ENCODE results near the gene PHLDA2. TPM values are rescaled to one million over a fixed set of nuclear protein-coding genes. Genes with fewer than 3 reads are reported as not detected.
A peak's percentile ranks its signal among the peaks of the same experiment; 100 is the strongest.

Gene PHLDA2
- total and polyA plus RNA-seq, 4 donors: 0.60 to 49.2 (median 23.0) TPM

DNA sequence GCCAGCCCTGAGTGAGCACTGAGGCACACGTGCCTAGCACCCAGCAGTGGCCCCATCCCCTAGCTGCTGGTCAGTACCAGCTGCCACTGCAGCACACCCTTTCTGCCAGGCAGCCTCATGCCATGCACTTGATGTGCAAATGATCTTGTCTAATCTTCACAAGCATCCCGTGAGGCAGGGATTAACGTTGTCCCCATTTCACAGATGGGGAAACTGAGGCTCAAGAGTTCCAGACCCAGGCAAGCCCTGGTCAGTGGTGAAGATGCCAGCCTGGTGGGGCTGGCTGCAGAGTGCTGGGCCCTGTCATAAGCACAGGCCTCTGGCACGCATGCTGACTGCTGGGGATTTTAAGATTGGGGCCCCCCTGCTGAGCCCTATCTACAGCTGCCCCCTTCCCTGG, 35.3 kb downstream of the PHLDA2 start:
- 88 to 92% methylated on average over 4 of the region's 4 CpGs for WGBS, 2 donors
- ATAC-seq (ENCODE audit: insufficient read depth, low FRiP score): no peak
- Histone ChIP-seq H3K9me3 (ENCODE audit: control insufficient read depth in 4 of 4, insufficient read depth in 3 of 4, low read length in 3 of 4) (no peaks in the 10 kb centered on the region), H3K4me1 (ENCODE audit: control insufficient read depth in 5 of 5, insufficient read depth in 5 of 5, low read length in 5 of 5) (peaks cover 0 to 23% (median 17%) of the 10 kb centered on the region in 5 donors), H3K27ac (ENCODE audit: low read depth in 1 of 2, low read length in 1 of 2) (no peak overlapping the region), H3K36me3 (ENCODE audit: control insufficient read depth in 4 of 4, insufficient read depth in 4 of 4, low read length in 4 of 4) (no peaks in the 10 kb centered on the region), H3K4me3 (no peak overlapping the region), H3K9ac (ENCODE audit: insufficient read depth in 1 of 2, low read length in 2 of 2) (no peak overlapping the region), H3K27me3 (ENCODE audit: control insufficient read depth in 3 of 3, insufficient read depth in 3 of 3, low read length in 2 of 3) (no peaks in the 10 kb centered on the region)
- no peak for DNase-seq
- TF ChIP-seq, protein P1, sequence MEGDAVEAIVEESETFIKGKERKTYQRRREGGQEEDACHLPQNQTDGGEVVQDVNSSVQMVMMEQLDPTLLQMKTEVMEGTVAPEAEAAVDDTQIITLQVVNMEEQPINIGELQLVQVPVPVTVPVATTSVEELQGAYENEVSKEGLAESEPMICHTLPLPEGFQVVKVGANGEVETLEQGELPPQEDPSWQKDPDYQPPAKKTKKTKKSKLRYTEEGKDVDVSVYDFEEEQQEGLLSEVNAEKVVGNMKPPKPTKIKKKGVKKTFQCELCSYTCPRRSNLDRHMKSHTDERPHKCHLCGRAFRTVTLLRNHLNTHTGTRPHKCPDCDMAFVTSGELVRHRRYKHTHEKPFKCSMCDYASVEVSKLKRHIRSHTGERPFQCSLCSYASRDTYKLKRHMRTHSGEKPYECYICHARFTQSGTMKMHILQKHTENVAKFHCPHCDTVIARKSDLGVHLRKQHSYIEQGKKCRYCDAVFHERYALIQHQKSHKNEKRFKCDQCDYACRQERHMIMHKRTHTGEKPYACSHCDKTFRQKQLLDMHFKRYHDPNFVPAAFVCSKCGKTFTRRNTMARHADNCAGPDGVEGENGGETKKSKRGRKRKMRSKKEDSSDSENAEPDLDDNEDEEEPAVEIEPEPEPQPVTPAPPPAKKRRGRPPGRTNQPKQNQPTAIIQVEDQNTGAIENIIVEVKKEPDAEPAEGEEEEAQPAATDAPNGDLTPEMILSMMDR (IDR thresholded peaks at IDR 0.05; ENCODE audit: control extremely low read depth, extremely low read depth): no peak

DNA sequence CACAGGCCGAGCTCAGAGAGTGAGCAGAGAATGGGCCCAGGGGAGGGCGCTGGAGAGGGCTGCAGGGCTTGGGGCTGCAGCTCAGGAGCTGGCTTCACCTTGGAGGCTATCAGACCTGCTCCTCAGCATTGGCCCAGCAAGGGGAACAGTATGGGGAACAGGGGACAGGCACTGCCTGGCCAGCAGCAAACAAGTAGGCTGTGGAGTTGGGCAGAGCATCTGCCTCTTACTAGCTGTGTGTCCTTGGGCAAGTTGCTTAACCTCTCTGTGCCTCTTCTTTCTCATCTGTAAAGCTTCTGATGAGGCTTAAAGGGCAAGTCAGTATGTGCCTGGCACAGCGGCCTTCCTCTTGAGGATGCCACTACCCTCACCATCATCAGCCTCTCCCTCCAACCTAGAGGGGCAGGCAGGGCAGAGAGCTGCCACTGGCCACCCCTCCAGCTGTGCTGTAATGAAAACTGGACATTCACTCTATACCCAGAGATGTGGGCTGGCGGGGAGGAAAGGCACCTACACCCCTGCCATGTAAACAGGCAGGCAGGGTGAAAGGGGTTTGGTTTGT, 36.2 kb downstream of the PHLDA2 start:
- 54 to 56% methylated on average over 4 of the region's 4 CpGs for WGBS, 2 donors
- peak overlapping the region in 1 of 2 donors; percentile 47 for H3K9ac ChIP-seq (ENCODE audit: insufficient read depth in 1 of 2, low read length in 2 of 2)

DNA sequence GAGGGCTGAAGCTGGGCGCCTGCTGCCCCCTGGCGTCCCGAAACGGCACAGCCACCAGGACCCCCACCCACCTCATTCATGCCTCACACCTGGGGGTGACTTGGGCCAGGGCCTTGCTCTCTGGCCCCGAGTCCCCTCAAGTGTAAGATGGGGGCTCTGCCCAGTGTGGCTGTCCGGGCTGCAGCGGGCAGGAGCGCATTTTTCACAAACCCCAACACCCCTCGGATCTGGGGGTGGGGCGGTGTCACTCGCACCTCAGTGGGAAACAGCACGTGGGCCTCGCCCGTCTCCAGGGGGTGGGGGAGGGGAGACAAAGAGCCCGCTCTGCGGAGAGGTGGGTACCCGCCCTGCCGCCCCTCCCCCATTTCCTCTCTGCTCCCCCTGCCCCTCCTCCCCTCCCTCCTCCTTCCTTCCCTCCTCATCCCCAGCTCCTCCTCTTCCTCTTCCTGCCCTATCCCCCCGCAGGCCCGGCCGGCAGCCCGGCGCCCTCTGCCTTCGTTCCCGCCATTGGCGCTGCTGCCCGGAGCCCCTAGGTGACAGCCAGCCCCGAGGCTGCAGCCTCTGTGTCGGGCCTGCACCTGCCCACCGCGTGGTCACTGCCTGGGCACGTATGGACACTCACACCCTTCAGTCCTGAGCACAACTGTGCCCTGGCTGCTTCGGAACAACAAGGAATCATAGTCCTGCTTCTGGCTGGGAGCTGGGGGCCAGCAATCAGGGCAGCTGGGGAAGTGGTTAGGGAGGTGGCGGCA, 36.8 kb downstream of the PHLDA2 start:
- peak overlapping the region; percentile 13 for H3K4me3 ChIP-seq
- H3K9me3 ChIP-seq (ENCODE audit: control insufficient read depth in 4 of 4, insufficient read depth in 3 of 4, low read length in 3 of 4): no peaks in the 10 kb centered on the region
- TF ChIP-seq, protein P1 (IDR thresholded peaks at IDR 0.05; ENCODE audit: control extremely low read depth, extremely low read depth): peak; percentile 56
- 1 to 4% methylated on average over 32 to 34 of the region's 34 CpGs for WGBS, 2 donors
- H3K9ac ChIP-seq (ENCODE audit: insufficient read depth in 1 of 2, low read length in 2 of 2): peak overlapping the region in 1 of 2 donors; percentile 55
- DNase-seq: peak; percentile 83 to 91 (median 84)
- H3K36me3 ChIP-seq (ENCODE audit: control insufficient read depth in 4 of 4, insufficient read depth in 4 of 4, low read length in 4 of 4): no peaks in the 10 kb centered on the region
- H3K27me3 ChIP-seq (ENCODE audit: control insufficient read depth in 3 of 3, insufficient read depth in 3 of 3, low read length in 2 of 3): no peaks in the 10 kb centered on the region
- H3K4me1 ChIP-seq (ENCODE audit: control insufficient read depth in 5 of 5, insufficient read depth in 5 of 5, low read length in 5 of 5): peaks cover 0 to 26% (median 10%) of the 10 kb centered on the region in 5 donors
- peak; percentile 12 for ATAC-seq (ENCODE audit: insufficient read depth, low FRiP score)
- peak overlapping the region in 1 of 2 donors; percentile 85 for H3K27ac ChIP-seq (ENCODE audit: low read depth in 1 of 2, low read length in 1 of 2)

More for the DNA sequence above, 36.2 kb downstream of the PHLDA2 start:
- Histone ChIP-seq H3K27me3 (ENCODE audit: control insufficient read depth in 3 of 3, insufficient read depth in 3 of 3, low read length in 2 of 3) (no peaks in the 10 kb centered on the region), H3K27ac (ENCODE audit: low read depth in 1 of 2, low read length in 1 of 2) (peak overlapping the region in 1 of 2 donors; percentile 70), H3K36me3 (ENCODE audit: control insufficient read depth in 4 of 4, insufficient read depth in 4 of 4, low read length in 4 of 4) (no peaks in the 10 kb centered on the region), H3K4me3 (peak overlapping the region; percentile 6), H3K9me3 (ENCODE audit: control insufficient read depth in 4 of 4, insufficient read depth in 3 of 4, low read length in 3 of 4) (no peaks in the 10 kb centered on the region), H3K4me1 (ENCODE audit: control insufficient read depth in 5 of 5, insufficient read depth in 5 of 5, low read length in 5 of 5) (peaks cover 0 to 23% (median 11%) of the 10 kb centered on the region in 5 donors)
- DNase-seq (no peak), ATAC-seq (ENCODE audit: insufficient read depth, low FRiP score) (no peak)
- TF ChIP-seq, protein P1 (IDR thresholded peaks at IDR 0.05; ENCODE audit: control extremely low read depth, extremely low read depth): no peak

Data from lung (tissue), 12 donors.